Ascending aorta (tissue), 2 donors: ENCODE results near the gene ILF3. TPM values are rescaled to one million over a fixed set of nuclear protein-coding genes. Genes with fewer than 3 reads are reported as not detected.

Source experiments
- DNase-seq, 2 donors: peaks; one replicate each; pipeline ENCODE4 v3.0.0-alpha.2; 2019; ENCODE audit warnings: low spot score in 2 of 2
- H3K27ac ChIP-seq, 2 donors: fragments of 200-600 bp; sonication (generic); one replicate each; pipeline ENCODE4 v1.5.1; 2016 to 2017; ENCODE audit warnings: mild to moderate bottlenecking in 1 of 2
- H3K27me3 ChIP-seq: fragments of 200-600 bp; sonication (generic); one replicate; pipeline ENCODE4 v1.5.1; 2017
- H3K36me3 ChIP-seq, 2 donors: fragments of 200-600 bp; sonication (generic); one replicate each; pipeline ENCODE4 v1.5.1; 2016
- H3K4me1 ChIP-seq, 2 donors: fragments of 200-600 bp; sonication (generic); one replicate each; pipeline ENCODE4 v1.5.1; 2016 to 2017; ENCODE audit warnings: mild to moderate bottlenecking in 1 of 2
- H3K4me3 ChIP-seq, 2 donors: fragments of 200-600 bp; sonication (generic); one replicate each; pipeline ENCODE4 v1.5.1; 2016 to 2017; ENCODE audit warnings: mild to moderate bottlenecking in 1 of 2
- H3K9me3 ChIP-seq, 2 donors: fragments of 200-600 bp; sonication (generic); one replicate each; pipeline ENCODE4 v1.5.1; 2016
- intact Hi-C: fragments of 100-400 bp; cut with DNase I; formaldehyde crosslinking; loops from one replicate; pipeline ENCODE4 v1.15.1; 2023
- total RNA-seq: library from RNA; depleted of rRNA; stranded (reverse); fragments of >200 nt; gene quantifications from one replicate; pipeline ENCODE4 v1.1.0, GENCODE V29; 2016
- TF ChIP-seq, protein P1 (sequence below), 3 experiments: fragments of 200-600 bp in 2 of 3; fragments of 450-650 bp in 1 of 3; sonication (generic) in 2 of 3; IDR thresholded peaks; one replicate each; pipeline ENCODE4 v1.5.1; 2016 to 2019; ENCODE audit warnings: antibody characterized with exemption in 3 of 3, mild to moderate bottlenecking in 1 of 3, moderate library complexity in 1 of 3

ILF3 gene
- total RNA-seq, 1 donor from 2014 or later, result 168 TPM

DNA sequence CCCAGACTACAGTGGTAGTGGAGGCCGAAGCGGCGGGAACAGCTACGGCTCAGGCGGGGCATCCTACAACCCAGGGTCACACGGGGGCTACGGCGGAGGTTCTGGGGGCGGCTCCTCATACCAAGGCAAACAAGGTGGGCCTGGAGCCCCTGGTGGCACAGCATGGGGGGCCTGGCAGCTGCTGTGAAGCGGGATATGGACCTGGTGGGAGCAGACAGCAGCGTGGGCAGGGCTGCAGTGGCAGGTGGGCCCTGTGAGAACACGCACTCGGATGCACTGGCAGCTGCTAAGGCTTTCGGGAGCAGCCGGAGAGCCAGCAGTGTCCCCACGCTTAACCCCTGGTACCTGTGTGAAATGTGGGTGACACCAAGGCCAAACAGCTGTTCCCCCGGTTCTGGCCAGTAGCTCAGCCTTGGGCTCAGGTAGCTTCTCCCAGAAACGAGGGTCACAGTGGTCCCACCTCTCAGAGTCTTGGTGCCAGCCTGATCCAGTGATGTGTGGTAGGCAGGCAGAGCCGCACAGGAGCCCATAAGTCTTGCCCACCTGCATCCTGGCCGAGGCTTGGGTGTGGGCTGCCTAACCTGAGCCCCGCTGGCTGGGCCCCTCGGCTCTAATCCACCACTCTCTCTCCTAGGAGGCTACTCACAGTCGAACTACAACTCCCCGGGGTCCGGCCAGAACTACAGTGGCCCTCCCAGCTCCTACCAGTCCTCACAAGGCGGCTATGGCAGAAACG, 34.6 kb downstream of the ILF3 start:
- H3K36me3 ChIP-seq, result peaks cover 73 to 89% of the 10 kb centered on the region in 2 donors
- H3K27me3 ChIP-seq, result no peaks in the 10 kb centered on the region
- DNase-seq, result no peak
- no peaks in the 10 kb centered on the region for H3K9me3 ChIP-seq
- no peak overlapping the region for H3K4me3 ChIP-seq
- TF ChIP-seq, protein P1, sequence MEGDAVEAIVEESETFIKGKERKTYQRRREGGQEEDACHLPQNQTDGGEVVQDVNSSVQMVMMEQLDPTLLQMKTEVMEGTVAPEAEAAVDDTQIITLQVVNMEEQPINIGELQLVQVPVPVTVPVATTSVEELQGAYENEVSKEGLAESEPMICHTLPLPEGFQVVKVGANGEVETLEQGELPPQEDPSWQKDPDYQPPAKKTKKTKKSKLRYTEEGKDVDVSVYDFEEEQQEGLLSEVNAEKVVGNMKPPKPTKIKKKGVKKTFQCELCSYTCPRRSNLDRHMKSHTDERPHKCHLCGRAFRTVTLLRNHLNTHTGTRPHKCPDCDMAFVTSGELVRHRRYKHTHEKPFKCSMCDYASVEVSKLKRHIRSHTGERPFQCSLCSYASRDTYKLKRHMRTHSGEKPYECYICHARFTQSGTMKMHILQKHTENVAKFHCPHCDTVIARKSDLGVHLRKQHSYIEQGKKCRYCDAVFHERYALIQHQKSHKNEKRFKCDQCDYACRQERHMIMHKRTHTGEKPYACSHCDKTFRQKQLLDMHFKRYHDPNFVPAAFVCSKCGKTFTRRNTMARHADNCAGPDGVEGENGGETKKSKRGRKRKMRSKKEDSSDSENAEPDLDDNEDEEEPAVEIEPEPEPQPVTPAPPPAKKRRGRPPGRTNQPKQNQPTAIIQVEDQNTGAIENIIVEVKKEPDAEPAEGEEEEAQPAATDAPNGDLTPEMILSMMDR (IDR thresholded peaks at IDR 0.05), result no peak
- H3K27ac ChIP-seq, result no peak overlapping the region
- intact Hi-C loops, result no loop called here
- no peaks in the 10 kb centered on the region for H3K4me1 ChIP-seq

DNA sequence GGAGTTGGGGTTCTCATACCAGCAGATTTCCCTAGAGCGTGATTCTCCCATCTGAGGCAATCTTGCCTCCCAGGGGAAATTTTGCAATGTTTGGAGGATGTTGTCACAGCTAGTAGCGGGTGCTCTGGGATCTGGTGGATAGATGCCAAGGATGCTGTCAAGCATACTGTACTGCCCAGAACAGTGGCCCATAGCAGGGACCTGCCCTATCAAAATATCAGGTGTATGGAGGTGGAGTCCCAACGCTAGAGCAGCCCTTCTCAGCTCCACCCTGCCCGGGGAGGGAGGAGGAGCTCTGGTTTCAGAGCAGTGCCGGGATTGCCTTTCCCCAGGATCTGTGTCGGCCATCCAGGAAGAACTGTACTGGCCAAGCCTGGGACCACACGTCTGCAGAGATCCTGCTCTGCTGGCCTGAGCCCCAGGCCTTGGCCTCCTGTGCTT, 36.2 kb downstream of the ILF3 start:
- Histone ChIP-seq H3K36me3 (peaks cover 59 to 73% of the 10 kb centered on the region in 2 donors), H3K27ac (no peak overlapping the region), H3K4me1 (no peaks in the 10 kb centered on the region), H3K9me3 (no peaks in the 10 kb centered on the region), H3K4me3 (no peak overlapping the region), H3K27me3 (no peaks in the 10 kb centered on the region)
- TF ChIP-seq, protein P1 (IDR thresholded peaks at IDR 0.05), result no peak
- no peak for DNase-seq
- intact Hi-C loops, result no loop called here

DNA sequence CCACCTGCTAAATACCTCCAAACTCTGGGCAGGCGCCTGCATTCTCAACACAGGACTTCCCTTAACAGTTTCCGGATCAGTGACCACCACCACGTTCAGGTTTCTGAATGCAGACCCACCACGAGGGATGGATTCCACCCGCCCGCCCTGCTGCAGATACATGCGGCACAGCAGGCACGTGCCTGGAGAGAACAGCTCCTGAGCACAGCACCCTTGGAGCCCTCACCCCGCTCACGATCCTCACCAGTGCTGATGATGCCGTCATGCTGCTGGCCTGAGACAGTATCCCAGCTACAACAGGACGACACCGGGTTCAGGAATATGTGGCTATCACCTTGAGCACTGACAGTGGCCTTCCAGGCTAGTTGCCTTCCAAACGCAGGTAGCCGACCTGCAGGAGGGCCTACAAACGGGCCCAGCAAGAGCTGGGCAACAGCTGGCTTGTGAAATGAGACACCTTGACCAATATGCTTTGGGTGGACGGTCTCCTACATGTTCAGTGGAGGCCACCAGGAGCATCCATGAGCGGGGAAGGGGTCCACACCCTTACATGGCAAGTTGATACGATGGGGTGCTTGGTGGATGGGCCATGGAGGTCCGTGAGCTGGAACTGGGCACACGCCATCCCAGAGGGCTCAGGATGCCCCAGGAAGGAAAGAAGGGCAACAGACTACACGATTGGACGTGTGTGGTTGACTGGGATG, 37.2 kb downstream of the ILF3 start:
- no peak for DNase-seq
- H3K4me1 ChIP-seq, result no peaks in the 10 kb centered on the region
- H3K36me3 ChIP-seq, result peaks cover 50 to 63% of the 10 kb centered on the region in 2 donors
- H3K27ac ChIP-seq, result no peak overlapping the region
- TF ChIP-seq, protein P1 (IDR thresholded peaks at IDR 0.05), result no peak
- H3K4me3 ChIP-seq, result no peak overlapping the region
- H3K9me3 ChIP-seq, result no peaks in the 10 kb centered on the region
- no peaks in the 10 kb centered on the region for H3K27me3 ChIP-seq
- intact Hi-C loops, result no loop called here

DNA sequence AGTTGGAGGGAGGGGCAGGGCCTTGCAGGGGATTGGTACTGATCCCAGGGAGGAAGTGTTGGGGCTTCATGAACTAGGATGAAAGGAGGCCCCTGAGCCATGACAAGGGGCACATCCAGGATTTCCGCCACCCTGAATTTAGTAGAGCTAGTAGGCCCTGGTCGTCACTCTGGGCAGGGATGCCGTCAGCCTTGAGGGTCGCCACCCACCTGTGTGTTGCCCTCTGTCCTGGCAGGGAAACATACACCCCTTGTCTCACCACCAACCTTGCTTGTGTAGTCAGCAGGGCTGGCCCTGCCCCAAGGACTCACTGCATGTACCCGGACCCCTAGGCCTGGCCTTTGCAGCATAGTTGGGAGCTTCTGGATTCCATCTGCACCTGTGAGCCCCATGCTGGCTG, 37.7 kb downstream of the ILF3 start:
- H3K36me3 ChIP-seq, result peaks cover 46 to 57% of the 10 kb centered on the region in 2 donors
- intact Hi-C loops, result no loop called here
- TF ChIP-seq, protein P1 (IDR thresholded peaks at IDR 0.05), result no peak

DNA sequence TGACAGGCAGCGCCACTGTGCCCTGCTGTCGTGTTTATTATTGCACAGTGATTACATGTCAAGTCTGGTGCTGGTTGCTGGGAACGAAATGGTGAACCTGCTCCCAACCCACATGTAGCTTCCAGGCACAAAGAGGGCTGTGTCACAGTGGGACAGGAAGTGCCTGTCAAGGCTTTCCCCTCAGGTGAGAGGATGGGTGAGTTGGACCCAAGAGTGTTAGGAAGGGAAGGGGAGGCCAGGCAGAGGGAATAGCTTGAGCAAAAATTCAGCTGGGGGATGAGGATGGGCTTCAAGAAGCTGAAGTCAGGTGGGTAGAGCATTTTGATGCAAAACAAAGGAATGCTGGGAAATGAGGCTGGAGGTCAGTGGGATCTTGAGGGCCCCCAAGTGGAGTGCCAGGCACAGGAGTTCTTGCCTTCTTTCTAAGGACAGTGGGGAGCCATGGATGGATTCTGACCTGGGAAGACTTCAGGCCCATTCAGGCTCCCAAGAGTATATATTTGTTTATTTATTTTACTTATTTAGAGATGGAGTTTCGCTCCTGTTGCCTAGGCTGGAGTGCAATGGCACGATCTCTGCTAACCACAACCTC, 38.6 kb downstream of the ILF3 start:
- TF ChIP-seq, protein P1 (IDR thresholded peaks at IDR 0.05), result no peak
- no peak for DNase-seq
- Histone ChIP-seq H3K4me1 (no peaks in the 10 kb centered on the region), H3K27me3 (no peaks in the 10 kb centered on the region), H3K4me3 (no peak overlapping the region), H3K27ac (no peak overlapping the region), H3K36me3 (peaks cover 37 to 48% of the 10 kb centered on the region in 2 donors), H3K9me3 (no peaks in the 10 kb centered on the region)
- intact Hi-C loops, result no loop called here

More for the DNA sequence above, 37.7 kb downstream of the ILF3 start:
- no peaks in the 10 kb centered on the region for H3K4me1 ChIP-seq
- no peak overlapping the region for H3K27ac ChIP-seq
- H3K27me3 ChIP-seq, result no peaks in the 10 kb centered on the region
- DNase-seq, result no peak
- H3K4me3 ChIP-seq, result no peak overlapping the region
- no peaks in the 10 kb centered on the region for H3K9me3 ChIP-seq
